ENCODE results near the gene METTL25B. TPM values are rescaled to one million over a fixed set of nuclear protein-coding genes. Genes with fewer than 3 reads are reported as not detected.

The METTL25B gene
- total and polyA plus RNA-seq, 10 donors, result 23.2 to 43.8 (median 33.9) TPM

- Histone ChIP-seq H3K36me3 (peaks cover 0 to 9% (median 0%) of the 10 kb centered on the region in 6 donors), H3K4me1 (peaks cover 15 to 30% (median 25%) of the 10 kb centered on the region in 6 donors), H3K27me3 (replicated peaks in 1 of 7) (peaks cover 0 to 22% (median 14%) of the 10 kb centered on the region in 7 donors), H3K9me3 (no peaks in the 10 kb centered on the region), H3K4me3 (no peak overlapping the region), H3K27ac (no peak overlapping the region)
- 72 to 78% (median 74%) methylated on average over 11 of the region's 11 CpGs for WGBS, 5 donors
- TF ChIP-seq POLR2AphosphoS5 (IDR thresholded peaks at IDR 0.05), result peak in 2 of 3 donors; percentile 41 to 54
- TF ChIP-seq POLR2A (IDR thresholded peaks at IDR 0.05), result no peak
- intact Hi-C loops (cut with DNase I; ENCODE audit: low total_unique reads), result no loop called here
- no peak for DNase-seq
These were observed 18.3 kb upstream of the METTL25B start for GRCh38 chr1:156709757-156710489.

GRCh38 chr1:156711011-156711817, 17.1 kb upstream of the METTL25B start:
- H3K4me3 ChIP-seq, result no peak overlapping the region
- peaks cover 4 to 17% (median 12%) of the 10 kb centered on the region in 6 donors for H3K4me1 ChIP-seq
- H3K27me3 ChIP-seq (replicated peaks in 1 of 7), result peaks cover 0 to 9% (median 1%) of the 10 kb centered on the region in 7 donors
- H3K36me3 ChIP-seq, result peaks cover 0 to 18% (median 0%) of the 10 kb centered on the region in 6 donors
- 83 to 92% (median 88%) methylated on average over 7 to 9 of the region's 9 CpGs for WGBS, 5 donors
- TF ChIP-seq POLR2AphosphoS5 (IDR thresholded peaks at IDR 0.05) (no peak), POLR2A (IDR thresholded peaks at IDR 0.05) (no peak), CTCF (IDR thresholded peaks at IDR 0.05 in 8 of 11, conservative IDR thresholded peaks at IDR 0.05 in 3 of 11) (no peak)
- no peak overlapping the region for H3K27ac ChIP-seq
- no peaks in the 10 kb centered on the region for H3K9me3 ChIP-seq
- intact Hi-C loops (cut with DNase I; ENCODE audit: low total_unique reads), result no loop called here
- DNase-seq, result no peak

GRCh38 chr1:156712626-156713025, 15.6 kb upstream of the METTL25B start:
- intact Hi-C loops (cut with DNase I; ENCODE audit: low total_unique reads), result no loop called here
- no peak for DNase-seq
- Histone ChIP-seq H3K36me3 (peaks cover 0 to 30% (median 0%) of the 10 kb centered on the region in 6 donors), H3K27ac (no peak overlapping the region), H3K27me3 (replicated peaks in 1 of 7) (no peaks in the 10 kb centered on the region), H3K4me3 (no peak overlapping the region), H3K9me3 (no peaks in the 10 kb centered on the region), H3K4me1 (peaks cover 0 to 3% (median 0%) of the 10 kb centered on the region in 6 donors)
- no peak for TF ChIP-seq CTCF (IDR thresholded peaks at IDR 0.05 in 8 of 11, conservative IDR thresholded peaks at IDR 0.05 in 3 of 11)
- no peak for TF ChIP-seq POLR2A (IDR thresholded peaks at IDR 0.05)
- no peak for TF ChIP-seq POLR2AphosphoS5 (IDR thresholded peaks at IDR 0.05)
- 38 to 69% (median 60%) methylated on average over 3 of the region's 3 CpGs for WGBS, 5 donors

- no peak for TF ChIP-seq POLR2A (IDR thresholded peaks at IDR 0.05)
- no peak for TF ChIP-seq CTCF (IDR thresholded peaks at IDR 0.05 in 8 of 11, conservative IDR thresholded peaks at IDR 0.05 in 3 of 11)
- no peak for TF ChIP-seq POLR2AphosphoS5 (IDR thresholded peaks at IDR 0.05)
- H3K27ac ChIP-seq, result no peak overlapping the region
- H3K36me3 ChIP-seq, result peaks cover 0 to 52% (median under 1%) of the 10 kb centered on the region in 6 donors
- H3K4me3 ChIP-seq, result no peak overlapping the region
- DNase-seq, result no peak
- peaks cover 0 to 3% (median 0%) of the 10 kb centered on the region in 6 donors for H3K4me1 ChIP-seq
- intact Hi-C loops (cut with DNase I; ENCODE audit: low total_unique reads), result no loop called here
- no peaks in the 10 kb centered on the region for H3K27me3 ChIP-seq (replicated peaks in 1 of 7)
- no peaks in the 10 kb centered on the region for H3K9me3 ChIP-seq
- WGBS, 5 donors, result 78 to 88% (median 82%) methylated on average over 3 of the region's 3 CpGs
These were observed 13.4 kb upstream of the METTL25B start for GRCh38 chr1:156714830-156715229.
